HG03354 (cell line): ENCODE data around the gene RNGTT.
"Not testable (repeated sequence)": the region's sequence is repeated elsewhere in the genome, so short reads cannot be mapped to it uniquely, and the experiment has no call there.

Source experiments
- ATAC-seq: cut with Tn5 transposase; IDR thresholded peaks from one replicate; pipeline ENCODE4 v1.9.1; 2021; ENCODE audit warnings: mild to moderate bottlenecking; ENCODE audit not compliant: unreplicated experiment, poor library complexity, severe bottlenecking

Gene RNGTT

DNA sequence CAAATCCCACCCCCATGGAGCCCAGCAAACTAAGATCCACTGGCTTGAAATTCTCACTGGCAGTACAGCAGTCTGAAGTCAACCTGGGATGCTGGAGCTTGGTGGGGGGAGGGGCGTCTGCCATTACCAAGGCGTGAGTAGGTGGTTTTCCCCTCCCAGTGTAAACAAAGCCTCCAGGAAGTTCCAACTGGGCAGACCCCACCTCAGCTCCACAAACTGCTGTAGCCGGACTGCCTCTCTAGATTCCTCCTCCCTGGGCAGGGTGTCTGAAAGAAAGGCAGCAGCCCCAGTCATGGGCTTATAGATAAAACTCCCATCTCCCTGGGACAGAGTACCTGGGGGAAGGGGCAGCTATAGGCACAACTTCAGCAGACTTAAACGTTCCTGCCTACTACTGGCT is 135.8 kb downstream of the RNGTT start:
- ATAC-seq, result not testable (repeated sequence)

DNA sequence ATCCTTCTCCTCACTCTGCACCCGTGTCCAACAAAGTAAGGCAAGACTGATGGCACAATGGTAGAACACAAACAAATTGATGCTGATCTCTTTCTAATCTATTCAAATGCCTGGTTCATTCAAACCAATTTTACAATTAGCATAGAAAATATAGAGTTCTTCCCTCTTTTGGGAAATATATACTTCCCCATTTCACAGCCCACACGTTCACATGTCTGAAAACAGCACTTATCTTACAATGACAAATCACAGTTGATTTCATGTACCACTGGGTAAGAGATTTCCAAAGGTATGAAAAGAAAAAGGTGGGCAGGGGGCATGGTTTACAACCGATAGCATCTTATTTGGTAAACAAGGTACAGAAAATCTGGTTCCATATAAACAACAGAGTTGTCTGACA is 137.6 kb downstream of the RNGTT start:
- ATAC-seq, result no peak

DNA sequence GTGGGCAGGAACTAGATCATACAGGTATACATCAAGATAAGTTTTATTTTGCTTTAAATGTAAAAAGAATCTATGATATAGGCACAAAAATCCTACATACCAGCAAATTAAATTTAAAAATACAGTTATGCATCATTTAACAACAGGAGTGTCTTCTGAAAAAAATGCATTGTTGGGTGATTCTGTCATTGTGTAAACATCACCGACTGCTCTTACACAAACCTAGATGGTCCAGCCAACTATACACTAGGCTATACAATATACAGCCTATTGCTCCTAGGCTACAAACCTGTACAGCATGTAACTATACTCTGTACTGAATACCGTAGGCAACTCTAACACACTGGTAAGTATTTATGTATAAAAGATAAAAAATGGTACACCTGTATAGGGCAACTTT is 139.4 kb downstream of the RNGTT start:
- ATAC-seq, result no peak

DNA sequence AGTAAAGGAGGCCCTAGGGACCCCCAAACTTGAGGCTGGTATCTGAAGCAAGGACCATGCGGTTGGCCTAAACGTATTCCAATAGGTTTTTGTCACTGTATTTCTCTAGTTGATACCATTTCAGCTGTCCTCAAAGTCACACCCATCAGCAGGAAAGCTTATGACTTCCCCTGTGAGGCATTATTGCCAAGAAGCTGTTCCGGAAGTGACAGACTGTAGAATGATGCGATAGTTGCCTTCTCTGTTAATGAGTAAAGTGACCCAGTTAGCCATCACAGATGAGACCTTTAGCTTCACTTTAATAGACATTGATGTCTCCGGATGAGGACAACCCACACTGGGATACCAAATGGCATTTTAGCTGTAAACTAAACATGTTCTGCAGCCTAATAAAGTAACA is 147.9 kb downstream of the RNGTT start:
- no peak for ATAC-seq

DNA sequence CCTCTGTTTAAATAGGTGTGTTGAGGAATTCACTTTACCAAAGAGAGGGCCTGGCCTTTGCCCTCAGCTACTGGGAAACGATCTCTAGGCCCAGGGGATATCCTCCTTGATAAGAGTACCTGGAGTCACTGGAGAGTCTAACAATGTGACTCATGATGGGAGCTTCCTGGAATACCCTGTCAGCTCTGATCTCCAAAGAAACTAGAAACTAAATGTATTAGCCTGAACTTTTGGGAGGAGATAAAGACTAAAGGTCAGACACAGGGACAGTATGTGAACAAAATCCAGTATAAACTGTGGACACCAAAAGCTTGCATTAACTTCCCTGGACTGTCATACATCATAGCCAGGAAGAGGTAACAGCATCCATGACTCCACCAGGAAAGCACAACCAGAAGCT is 148.5 kb downstream of the RNGTT start:
- ATAC-seq, result no peak

DNA sequence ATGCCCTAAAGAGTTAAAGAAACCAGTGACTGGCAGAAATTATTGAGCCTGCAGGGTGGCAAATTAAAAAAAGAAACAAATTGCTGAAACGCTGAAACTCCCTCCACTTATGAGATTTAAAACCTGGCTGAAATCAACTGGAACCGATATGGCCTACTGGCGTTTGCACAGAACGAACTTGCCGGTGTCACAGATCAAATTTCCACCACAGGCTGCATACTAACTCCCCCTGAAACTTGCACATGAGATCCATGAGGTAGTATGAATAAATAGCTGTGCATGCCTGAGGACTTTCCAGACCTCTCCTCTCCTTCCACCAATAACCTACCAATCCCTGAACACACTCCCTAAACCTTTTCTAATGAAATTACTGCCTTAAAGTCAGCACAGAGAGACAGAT is 150.4 kb downstream of the RNGTT start:
- no peak for ATAC-seq

DNA sequence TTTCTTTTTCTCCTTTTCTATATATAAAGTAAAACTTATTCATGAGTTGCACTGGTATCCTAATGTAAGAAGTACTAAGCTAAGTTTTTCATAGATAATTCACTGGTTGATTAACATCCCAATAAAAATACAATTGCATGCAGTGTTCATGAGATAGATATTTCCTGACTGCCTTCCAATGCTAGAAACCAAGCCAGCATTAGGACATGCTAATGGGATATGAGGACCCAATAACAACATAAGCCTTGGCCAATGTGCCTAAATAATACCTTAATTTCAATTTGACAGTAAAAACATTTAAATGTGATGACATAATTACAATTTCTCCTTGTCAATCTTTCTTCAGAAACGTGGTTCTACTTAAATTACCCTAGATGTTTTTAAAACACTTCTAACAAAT is 152.7 kb downstream of the RNGTT start:
- ATAC-seq, result no peak

DNA sequence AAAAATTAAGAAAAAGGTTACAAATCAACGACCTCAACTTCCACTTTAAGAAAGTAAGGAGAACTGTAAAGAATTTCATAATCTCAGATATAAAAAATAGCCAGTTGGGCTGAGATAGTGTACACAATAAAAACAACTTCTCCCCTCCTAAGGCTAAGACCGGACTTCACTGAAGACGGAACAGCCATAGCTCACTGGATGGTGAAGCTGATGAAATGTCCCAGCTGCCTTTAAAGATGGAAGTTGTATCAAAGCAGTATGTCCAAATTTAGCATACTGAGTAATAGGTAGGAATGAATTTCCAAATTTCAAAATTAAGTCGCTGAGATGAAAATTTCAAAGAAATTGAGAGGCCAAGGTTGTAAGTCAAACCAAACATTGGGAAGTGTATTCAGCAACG is 153.3 kb downstream of the RNGTT start:
- no peak for ATAC-seq

DNA sequence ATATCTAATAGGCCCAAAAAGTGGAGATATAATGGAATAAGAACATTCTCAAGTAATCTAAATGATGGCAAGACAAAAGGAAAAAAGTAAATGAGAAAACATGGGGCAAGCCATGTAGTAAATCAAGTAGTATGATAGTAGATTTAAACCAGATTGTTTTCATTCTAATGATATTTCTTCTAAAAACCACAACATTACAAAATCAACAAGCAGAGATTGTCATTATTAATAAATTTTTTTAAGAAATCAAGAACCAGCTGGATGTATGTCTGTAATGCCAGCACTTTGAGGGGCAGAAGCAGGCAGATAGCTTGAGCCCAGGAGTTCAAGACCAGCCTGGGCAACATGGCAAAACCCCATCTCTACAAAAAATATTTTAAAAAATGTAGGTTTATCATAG is 155.0 kb downstream of the RNGTT start:
- ATAC-seq, result no peak

DNA sequence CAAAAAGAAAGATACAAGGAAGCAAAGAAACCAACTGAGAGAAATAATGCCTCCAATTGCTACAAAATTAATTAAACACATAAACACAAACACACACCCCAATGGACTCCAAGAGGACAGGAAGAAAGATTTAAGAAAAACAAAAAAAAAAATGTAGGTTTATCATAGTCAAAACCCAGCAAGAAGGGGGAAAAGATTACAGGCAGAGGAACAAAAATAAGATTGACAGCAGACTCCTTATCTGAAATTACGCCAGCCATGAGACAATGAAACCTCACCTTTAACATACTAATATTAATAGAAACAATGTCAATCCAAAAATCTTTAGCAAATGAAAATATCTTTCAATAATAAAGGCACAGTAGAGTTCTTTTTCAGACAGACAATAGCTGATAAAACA is 155.8 kb downstream of the RNGTT start:
- ATAC-seq, result no peak

DNA sequence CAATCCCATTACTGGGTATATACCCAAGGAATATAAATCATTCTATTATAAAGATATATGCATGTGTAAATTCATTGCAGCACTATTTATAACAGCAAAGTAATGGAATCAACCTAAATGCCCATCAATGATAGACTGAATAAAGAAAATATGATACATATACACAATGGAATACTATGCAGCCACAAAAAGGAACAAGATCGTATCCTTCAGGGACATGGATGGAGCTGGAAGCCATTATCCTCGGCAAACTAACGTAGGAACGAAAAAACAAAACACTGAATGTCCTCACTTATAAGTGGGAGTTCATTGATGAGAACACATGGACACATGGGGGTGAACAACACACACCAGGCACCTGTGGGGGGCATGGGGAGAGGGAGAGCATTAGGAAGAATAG is 156.7 kb downstream of the RNGTT start:
- no peak for ATAC-seq

DNA sequence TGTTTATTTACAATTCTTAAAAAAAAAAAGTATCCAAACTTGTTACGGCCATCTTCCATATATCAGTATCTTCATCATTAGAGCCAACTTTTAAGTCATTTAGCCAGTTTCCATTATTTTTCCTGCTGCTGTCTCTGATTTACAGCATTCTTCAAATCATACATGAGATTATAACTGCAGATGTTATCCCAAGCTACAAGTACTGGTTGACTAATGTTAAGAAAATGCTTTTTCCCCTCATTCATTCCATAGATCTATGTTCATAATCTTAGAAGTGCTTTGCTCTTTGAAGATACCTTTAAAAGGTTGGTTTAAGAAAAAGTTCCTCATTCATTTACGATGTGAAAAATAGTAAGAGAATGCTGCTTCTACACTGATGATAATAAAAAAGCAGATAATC is 158.7 kb downstream of the RNGTT start:
- ATAC-seq, result no peak

DNA sequence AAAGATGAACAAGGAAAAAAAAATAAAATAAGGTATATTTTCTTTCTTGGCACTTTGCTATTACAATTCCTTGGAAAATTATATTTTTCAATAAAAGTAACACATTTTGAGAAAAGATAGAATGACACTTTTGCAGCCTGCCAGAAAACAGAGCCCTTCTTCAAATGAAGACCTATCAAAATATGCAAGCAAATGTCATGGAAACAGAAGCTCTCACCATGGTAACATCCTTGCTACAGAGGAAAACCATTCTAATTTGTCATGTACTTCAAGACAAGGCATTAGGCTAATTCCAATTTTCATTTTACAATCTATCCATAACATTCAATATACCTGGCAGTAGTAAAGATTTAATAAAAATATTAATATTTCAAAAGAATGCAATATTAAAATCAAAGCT is 177.9 kb downstream of the RNGTT start:
- no peak for ATAC-seq

DNA sequence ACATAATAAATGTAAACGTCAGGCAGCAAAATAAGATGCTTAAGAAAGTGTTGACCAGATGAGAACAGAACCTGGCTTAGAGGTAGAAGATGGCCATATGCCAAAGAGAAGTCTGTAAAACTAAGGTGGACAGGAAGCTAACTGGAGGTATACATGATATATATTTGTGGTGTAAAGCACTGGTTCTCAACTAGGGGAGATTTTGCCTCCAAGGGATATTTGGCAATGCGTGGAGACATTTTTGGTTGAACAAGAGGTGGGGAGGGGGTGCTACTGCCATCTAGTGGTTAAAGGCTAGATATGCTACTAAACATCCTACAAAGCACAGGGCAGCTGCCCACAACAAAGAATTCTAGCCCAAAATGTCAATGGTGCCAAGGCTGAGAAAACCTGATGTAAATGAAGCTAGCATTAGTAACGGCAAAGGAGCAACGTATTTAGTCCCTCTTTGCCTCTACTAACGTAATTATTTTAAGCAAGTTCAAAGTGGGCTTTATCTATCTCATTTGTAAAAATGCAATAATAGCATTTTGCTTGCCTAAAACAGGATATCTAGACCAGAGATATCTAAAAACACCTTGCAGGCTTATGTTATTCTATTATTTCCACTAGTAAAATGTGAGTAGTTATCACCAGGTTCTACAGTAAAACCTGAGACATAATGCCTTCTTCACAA is 182.6 kb downstream of the RNGTT start:
- peak; percentile 70 for ATAC-seq

DNA sequence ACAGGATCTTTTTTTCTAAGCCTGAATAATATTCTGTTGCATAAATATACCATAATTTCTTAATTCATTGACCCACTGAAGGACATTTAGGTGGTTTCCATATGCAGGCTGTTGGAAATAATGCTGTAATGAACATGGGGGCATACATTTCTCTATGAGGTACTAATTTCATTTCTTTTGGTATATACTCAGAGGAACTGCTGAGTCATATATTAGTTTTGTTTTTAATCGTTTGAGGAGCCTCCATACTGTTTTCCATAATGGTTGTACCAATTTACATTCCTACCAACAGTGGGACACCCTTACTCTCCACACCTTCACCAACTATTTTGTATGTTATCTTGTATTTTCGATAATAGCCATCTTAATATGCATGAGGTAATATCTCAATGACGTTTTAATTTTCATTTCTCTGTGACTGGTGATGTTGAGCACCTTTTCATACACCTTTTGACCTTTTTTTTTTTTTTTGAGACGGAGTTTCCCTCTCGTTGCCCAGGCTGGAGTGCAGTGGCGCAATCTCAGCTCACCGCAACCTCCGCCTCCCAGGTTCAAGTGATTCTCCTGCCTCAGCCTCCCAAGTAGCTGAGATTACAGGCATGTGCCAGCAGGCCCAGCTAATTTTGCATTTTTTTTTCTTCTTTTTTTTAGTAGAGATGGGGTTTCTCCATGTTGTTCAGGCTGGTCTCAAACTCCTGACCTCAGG is 187.4 kb downstream of the RNGTT start:
- no peak for ATAC-seq

DNA sequence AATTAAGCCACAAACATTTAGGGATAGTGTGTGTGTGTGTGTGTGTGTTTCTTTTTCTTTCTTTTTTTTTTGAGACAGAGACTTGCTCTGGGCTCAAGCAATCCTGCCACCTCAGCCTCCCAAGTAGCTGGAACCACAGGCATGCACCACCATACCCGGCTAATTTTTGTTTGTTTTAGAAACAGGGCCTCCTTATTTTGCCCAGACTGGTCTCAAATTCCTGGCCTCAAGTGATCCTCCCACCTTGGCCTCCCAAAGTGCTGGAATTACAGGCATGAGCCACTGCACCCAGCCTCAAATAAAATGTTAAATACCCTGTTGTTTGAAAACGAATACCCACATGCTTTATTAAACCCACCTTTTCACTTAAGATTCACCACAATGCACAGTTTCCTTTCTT is 195.3 kb downstream of the RNGTT start:
- ATAC-seq, result not testable (repeated sequence)

DNA sequence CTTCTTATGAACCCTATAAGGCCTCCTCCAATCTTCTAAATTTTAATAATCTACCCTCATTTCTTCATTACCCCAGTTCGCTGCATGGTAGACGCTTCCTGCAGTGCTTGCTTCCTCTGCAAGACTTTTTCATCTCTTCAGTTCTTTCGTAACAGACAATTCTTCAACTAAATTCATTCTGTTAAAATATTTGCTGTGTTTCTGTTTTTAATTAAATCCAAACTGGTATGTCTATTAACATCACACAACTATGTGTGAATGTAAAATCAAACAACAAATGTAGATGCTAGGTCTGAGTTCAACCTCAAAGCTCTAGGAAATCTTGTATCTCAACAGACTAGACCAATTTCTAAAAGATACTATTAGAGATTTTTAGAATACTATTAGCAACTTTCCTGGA is 199.3 kb downstream of the RNGTT start:
- no peak for ATAC-seq

DNA sequence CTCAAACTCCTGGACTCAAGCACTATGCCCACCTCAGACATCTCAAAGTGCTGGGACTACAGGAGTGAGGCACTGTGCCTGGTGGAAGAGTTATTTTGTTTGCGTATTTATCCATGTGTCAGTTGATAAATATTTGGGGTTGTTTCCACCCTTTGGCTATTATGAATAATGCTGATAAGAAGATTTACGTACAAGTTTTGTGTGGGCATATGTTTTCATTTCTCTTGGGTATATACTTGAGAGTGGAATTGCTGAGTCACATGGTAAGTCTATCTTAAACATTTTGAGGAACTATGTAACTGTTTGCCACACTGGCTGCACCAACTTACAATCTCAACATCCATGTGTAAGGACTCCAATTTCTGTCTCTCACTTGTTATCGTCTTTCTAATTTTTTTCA is 200.3 kb downstream of the RNGTT start:
- ATAC-seq, result no peak

DNA sequence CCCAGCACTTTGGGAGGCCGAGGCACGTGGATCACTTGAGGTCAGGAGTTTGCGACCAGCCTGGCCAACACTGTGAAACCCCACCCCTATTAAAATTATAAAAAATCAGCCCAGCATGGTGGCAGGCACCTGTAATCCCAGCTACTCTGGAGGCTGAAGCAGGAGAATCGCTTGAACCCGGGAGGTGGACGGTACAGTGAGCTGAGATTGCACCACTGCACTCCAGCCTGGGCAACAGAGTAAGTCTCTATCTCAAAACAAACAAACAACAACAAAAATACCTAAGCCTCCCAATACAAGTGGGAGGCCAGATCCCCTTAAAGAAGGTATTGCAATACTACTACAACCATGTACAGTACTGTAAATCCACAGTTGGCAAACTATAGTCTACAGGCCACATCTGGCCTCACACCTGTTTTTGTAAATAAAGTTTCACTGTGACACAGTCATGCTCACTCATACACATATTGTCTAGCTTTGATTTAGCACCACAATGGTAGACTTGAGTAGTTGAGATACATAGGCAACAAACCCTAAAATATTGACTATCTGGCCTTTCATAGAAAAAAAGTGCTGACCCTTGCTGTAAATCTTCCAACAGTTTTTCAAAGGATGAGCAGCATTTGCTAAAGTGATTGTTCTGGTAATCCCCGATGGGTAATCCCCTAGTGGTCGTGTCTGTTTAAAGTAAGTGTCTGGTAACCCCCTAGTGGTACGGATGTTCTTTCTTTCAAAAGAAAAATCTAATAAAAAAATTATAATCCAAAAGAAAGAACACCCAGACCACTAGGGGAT is 202.0 kb downstream of the RNGTT start:
- peak; percentile 78 for ATAC-seq

DNA sequence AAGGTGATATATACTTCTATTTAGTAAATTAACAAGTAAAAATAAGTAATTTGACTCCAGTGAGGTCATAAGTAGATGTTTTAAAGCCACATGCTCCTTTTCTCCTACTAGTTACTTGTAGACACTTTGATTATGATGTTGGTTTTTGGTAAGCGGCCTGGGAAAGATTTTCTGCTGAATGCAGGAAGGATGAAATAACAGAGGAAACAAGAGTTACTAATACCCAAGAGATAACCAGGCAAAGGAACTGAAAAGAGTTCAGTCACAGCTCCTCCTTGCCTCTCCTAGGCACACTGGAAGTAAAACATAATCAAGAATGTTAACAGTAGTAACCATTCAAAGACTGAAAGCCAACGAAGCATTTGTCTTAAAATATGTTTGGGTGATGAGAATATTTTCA is 203.3 kb downstream of the RNGTT start:
- no peak for ATAC-seq

DNA sequence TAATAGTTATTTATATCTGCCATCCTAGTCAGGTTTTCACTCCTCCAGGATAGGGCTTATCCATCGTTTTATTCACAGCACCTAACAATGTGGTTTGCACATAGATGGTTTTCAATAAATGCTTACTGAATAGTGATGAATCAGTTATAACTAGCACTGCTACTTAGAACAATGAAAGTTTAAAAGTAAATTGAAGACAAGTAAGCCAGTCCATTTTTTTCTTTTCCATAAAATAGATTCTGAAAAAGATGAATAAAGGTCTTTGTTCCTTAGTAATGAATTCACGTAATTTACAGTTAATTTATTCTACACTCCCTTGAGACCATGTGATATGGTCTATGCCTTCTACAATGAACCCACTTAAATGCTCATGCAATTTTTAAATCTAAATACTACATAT is 212.5 kb downstream of the RNGTT start:
- no peak for ATAC-seq
